ENCODE results near the gene AQP6. TPM values are rescaled to one million over a fixed set of nuclear protein-coding genes. Genes with fewer than 3 reads are reported as not detected.

Gene AQP6
- total RNA-seq, 6 experiments from 2014 or later, result 0.31 to 0.34 TPM; not detected in 4

DNA sequence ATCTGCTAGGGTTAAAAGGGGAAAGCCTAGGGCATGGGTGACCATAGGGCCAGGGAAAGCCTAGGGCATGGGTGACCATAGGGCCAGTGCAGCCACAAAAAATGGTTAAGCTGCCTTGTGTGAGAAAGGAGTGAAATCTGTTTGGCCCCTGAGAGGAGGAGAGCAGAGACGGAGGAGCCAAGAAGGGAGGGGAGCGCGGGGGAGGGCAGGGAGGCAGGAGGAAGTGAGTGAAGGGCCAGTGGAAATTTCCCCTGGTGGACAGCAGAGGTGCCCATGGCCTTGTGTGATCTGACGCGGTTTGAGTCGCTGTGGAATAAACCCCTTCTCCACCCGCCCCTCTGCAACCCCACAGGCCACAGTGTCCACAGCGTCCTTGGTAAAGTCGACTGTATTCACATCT lies 618 bp upstream of the AQP6 start:
- Histone ChIP-seq H3K27ac (no peak overlapping the region), H3K9me3 (no peaks in the 10 kb centered on the region), H3K4me1 (peaks cover 0 to 18% (median 0%) of the 10 kb centered on the region in 4 donors), H3K36me3 (no peaks in the 10 kb centered on the region), H3K4me3 (no peak overlapping the region), H3K27me3 (no peaks in the 10 kb centered on the region)
- ATAC-seq, result no peak
- no peak for DNase-seq
- TF ChIP-seq, protein P1, sequence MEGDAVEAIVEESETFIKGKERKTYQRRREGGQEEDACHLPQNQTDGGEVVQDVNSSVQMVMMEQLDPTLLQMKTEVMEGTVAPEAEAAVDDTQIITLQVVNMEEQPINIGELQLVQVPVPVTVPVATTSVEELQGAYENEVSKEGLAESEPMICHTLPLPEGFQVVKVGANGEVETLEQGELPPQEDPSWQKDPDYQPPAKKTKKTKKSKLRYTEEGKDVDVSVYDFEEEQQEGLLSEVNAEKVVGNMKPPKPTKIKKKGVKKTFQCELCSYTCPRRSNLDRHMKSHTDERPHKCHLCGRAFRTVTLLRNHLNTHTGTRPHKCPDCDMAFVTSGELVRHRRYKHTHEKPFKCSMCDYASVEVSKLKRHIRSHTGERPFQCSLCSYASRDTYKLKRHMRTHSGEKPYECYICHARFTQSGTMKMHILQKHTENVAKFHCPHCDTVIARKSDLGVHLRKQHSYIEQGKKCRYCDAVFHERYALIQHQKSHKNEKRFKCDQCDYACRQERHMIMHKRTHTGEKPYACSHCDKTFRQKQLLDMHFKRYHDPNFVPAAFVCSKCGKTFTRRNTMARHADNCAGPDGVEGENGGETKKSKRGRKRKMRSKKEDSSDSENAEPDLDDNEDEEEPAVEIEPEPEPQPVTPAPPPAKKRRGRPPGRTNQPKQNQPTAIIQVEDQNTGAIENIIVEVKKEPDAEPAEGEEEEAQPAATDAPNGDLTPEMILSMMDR (IDR thresholded peaks at IDR 0.05), result no peak
- no peak for TF ChIP-seq POLR2A (IDR thresholded peaks at IDR 0.05)
- WGBS (ENCODE audit: insufficient coverage, low coverage, low lambda C conversion rate, missing lambda C conversion rate), result 86% methylated on average over 9 of the region's 9 CpGs
- intact Hi-C loops (cut with DNase I), result loop anchor here (5.0 kb wide), 2 partner anchors 85 to 100 kb away; partner anchors contain the start of gene ASIC1 (in 1 of the 2)

DNA sequence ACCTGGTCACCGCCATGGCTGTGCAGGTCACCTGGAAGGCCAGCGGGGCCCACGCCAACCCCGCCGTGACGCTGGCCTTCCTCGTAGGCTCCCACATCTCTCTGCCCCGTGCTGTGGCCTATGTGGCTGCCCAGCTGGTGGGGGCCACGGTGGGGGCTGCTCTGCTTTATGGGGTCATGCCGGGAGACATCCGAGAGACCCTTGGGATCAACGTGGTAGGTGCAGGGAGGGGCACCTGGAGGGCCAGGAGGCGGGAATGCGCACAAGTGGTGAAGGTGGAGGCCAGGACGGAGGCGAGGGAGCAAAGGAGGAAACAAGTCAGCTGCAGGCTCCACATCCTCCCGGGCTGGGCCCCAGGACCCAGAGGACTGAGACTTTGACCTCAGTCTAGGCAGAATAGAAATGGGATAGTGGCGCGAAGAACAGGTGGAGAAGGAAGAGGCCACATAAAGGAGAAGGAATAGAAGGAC lies 649 bp downstream of the AQP6 start:
- H3K27ac ChIP-seq, result no peak overlapping the region
- intact Hi-C loops (cut with DNase I), result loop anchor here (5.0 kb wide), 2 partner anchors 84 to 99 kb away; partner anchors contain the start of gene ASIC1 (in 1 of the 2)
- DNase-seq (no peak), ATAC-seq (peak in 2 of 4 donors; percentile 4 to 7)
- H3K9me3 ChIP-seq, result no peaks in the 10 kb centered on the region
- H3K4me3 ChIP-seq, result no peak overlapping the region
- H3K4me1 ChIP-seq, result peaks cover 0 to 5% (median 0%) of the 10 kb centered on the region in 4 donors
- TF ChIP-seq, protein P1 (IDR thresholded peaks at IDR 0.05), result no peak
- no peak for TF ChIP-seq POLR2A (IDR thresholded peaks at IDR 0.05)
- no peaks in the 10 kb centered on the region for H3K27me3 ChIP-seq
- no peaks in the 10 kb centered on the region for H3K36me3 ChIP-seq
- WGBS (ENCODE audit: insufficient coverage, low coverage, low lambda C conversion rate, missing lambda C conversion rate), result 67% methylated on average over 17 of the region's 19 CpGs

DNA sequence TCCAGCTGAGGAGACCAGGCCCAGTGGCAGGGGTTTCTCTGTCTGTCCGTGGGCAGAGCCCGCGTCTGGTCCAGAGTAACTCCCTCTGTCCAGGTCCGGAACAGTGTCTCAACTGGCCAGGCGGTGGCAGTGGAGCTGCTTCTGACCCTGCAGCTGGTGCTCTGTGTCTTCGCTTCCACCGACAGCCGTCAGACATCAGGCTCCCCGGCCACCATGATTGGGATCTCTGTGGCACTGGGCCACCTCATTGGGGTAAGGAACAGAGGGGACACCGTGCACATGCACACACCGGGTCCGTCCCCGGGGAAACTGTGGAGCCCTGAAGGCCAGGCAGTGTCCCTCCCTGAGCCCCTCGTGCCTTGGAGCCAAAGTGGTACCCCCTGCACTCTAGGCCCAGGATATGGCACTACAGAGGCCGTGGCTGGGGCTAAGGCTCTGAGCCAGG lies 1.5 kb downstream of the AQP6 start:
- peak; percentile 86 to 90 (median 89) for ATAC-seq
- intact Hi-C loops (cut with DNase I), result loop anchor here (5.0 kb wide), 2 partner anchors 83 to 98 kb away; partner anchors contain the start of gene ASIC1 (in 1 of the 2)
- Histone ChIP-seq H3K36me3 (no peaks in the 10 kb centered on the region), H3K4me3 (no peak overlapping the region), H3K27me3 (no peaks in the 10 kb centered on the region), H3K27ac (no peak overlapping the region), H3K9me3 (no peaks in the 10 kb centered on the region), H3K4me1 (no peaks in the 10 kb centered on the region)
- 40% methylated on average over 1 of the region's 15 CpGs for whole genome bisulfite sequencing (ENCODE audit: insufficient coverage, low coverage, low lambda C conversion rate, missing lambda C conversion rate)
- TF ChIP-seq, protein P1 (IDR thresholded peaks at IDR 0.05), result peak; percentile 48 to 72 (median 62)
- no peak for TF ChIP-seq POLR2A (IDR thresholded peaks at IDR 0.05)
- DNase-seq, result peak; percentile 73 to 80 (median 77)

DNA sequence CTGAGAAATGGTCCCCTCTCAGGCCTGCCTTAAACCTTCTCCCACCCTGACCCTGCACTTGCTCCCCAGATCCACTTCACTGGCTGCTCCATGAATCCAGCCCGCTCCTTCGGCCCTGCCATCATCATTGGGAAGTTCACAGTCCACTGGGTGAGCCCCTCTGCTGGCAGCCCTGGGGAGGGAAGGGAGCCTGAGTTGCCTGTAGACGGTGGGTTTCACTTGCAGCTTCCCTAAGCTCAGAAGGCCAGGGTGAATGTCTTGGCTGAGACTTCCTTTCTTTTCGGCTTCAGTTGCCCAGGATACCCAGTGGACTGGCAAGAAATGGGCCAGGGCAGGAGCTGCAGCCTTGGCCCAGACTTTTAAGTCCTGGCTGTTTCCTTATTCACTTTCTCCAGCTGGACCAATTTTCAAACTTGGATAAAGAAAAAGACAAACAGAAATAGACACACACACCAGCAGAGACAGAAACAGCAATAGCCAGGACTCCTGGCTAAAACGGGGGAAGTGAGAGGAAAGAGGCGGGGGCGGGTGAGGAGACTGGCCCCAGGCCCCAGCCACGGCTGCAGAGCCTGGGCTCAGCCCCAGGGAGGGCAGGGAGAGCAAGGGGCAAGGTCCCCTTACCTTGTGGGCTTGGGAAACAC lies 2.0 kb downstream of the AQP6 start:
- Histone ChIP-seq H3K4me1 (no peaks in the 10 kb centered on the region), H3K27me3 (no peaks in the 10 kb centered on the region), H3K4me3 (no peak overlapping the region), H3K27ac (no peak overlapping the region), H3K9me3 (no peaks in the 10 kb centered on the region), H3K36me3 (no peaks in the 10 kb centered on the region)
- TF ChIP-seq, protein P1 (IDR thresholded peaks at IDR 0.05), result no peak
- TF ChIP-seq POLR2A (IDR thresholded peaks at IDR 0.05), result no peak
- intact Hi-C loops (cut with DNase I), result loop anchor here (5.0 kb wide), 2 partner anchors 83 to 98 kb away; partner anchors contain the start of gene ASIC1 (in 1 of the 2)
- ATAC-seq, result no peak
- WGBS (ENCODE audit: insufficient coverage, low coverage, low lambda C conversion rate, missing lambda C conversion rate), result 60% methylated on average over 8 of the region's 8 CpGs
- no peak for DNase-seq

Data from right lobe of liver (tissue), 6 donors.